Measurements from ENCODE around the gene FBXO46.

FBXO46 gene, protein sequence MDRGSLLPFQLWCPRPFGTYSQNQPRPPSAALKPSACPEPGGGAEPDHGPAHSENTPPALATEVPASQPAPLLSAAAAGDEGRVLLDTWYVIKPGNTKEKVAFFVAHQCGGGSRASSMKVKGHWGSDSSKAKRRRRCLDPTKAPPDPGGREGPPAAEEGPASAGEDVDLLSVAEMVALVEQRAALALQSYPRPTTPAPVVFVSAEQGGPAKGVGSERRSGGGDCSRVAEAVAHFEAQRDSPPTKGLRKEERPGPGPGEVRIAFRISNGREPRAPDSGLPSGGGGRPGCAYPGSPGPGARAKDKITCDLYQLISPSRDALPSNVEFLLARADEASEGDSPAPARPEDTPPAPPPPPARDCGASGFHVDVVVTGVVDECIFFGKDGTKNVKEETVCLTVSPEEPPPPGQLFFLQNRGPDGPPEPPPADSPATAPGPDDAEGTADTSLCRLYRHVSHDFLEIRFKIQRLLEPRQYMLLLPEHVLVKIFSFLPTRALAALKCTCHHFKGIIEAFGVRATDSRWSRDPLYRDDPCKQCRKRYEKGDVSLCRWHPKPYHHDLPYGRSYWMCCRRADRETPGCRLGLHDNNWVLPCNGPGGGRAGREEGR

DNA sequence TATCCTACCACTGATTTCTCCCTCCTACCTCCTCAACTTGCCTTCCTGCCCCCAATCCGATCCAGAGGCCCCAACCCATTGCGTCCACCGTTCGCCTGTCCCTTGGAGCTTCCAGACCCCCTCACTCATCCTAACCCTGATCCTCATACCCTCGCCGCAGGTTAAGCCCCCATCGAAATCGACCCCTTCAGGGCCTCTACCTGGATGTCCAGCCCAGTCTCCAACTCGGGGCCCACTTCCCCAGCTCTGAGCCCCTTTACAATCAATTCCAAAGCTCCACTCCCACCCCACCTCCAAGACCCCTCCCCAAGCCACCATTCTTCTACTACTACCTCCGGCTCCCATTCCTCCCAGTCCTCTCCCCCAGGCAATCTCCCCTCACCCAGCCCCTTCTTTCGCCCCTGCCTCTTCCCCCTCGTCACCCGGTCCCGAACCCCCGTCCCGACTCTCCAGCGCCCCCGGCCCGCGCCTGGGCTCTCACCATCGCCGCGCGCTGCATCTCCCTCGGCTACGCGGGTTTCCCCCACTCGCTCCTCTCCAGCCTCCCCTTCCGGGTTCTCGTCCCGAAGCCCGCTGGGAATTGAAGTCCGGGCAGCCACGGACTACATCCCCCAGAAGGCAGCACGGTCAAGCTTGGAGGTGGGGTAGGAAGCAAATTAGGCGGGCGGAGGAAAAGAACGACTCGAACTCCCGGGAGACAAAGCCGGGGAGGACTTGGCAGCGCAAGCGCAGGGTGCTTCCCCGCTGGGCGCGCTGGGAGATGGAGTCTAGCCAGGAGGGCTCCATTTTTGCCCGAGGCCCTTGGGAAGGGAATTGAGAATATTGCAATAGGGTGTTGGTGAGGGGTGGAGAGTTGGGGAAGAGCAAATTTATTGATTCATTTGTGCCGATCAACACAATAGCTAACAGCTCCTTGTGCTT lies at the start of gene FBXO46:
Gene FBXO46 (minus strand): TSS at position 529 of the 921 bp plus-strand sequence. CDS start 17,401 bp downstream, outside the sequence.
- peak; percentile 99 for DNase-seq (ENCODE audit: low read depth)

DNA sequence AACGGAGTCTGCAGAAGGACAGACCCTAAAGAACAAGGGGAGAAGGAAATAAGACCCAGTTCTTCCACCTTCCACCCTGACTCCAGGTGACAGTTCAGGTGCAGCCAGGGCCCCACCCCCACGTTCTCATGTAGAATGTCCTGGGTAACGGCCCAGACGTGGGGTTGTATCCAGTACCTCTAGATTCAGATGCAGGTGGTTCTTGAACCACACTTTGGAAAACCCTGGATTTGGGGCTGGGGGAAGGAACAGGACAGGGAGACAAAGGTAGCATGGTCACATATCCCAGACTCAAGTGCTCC lies 49.4 kb upstream of the FBXO46 start:
- no peak for DNase-seq (ENCODE audit: low read depth)

DNA sequence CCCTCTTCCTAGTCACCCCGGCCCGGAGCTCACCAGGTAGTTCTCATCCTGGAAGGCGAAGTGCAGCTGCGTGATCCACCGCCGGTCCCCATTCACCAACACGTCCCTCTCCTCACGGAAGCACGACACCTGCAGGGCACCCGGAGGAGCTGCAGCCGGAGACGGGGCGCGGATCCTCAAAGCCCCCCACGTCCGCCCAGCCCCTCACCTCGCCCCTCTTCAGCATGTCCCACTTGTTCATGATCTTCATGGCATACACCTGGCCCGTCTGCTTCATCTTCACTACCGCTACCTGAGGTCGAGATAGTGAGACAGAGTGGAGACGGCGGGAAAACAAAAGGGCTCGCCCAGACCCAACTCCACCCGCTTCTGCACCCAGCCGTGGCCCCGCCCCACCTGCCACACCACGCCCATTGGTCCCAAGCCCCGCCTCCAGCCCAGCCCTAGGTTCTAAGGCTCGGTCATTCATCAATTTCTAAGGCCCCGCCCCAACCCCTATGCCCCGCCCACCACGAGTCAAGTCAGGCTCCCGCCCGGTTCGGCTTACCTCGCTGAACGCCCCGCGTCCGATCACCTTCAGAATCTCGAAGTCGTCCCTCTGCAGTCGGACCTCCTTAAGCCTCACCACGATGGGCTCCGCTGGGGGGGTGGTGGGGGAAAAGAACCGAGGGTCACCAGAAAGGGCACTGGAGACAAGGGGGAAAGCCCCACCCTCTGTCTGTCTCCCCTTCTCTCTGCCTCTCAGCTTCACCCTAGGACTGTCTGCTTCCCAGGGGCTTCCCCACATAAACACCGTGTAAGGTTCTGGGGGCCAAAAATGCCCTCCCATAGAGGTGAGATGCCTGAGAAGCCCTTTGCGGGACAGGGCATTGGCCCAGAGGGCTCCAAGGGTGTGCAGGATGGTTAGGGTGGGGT lies 48.8 kb upstream of the FBXO46 start:
- peak; percentile 63 for DNase-seq (ENCODE audit: low read depth)

DNA sequence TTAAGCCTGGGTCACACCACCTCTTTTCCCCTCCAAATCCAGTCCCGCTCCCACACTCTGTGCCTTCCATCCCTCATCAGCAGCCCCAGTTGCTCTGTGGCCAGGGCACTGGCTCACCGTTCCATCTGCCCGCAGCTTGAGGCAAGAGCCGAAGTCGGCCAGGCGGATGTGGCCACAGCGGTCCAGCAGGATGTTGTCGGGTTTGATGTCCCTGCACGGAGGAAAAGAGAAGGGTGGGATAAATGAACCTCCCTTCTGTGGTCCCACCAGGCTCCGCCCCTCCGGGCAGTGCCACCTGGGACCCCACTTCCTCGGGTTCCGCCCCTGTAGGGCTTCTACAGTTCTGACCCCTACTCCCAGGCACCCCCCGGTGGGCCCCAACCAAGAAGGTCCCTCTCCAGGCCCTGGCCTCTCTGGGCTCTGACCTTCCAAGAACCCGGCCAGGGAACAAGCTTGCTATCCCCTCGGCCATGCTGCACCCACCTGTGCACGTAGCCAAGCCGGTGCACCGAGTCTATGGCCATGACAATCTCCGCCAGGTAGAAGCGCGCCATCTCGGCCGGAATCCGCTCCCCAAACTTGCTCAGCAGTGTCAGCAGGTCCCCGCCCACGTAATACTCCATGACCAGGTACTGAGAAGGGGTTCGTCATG lies 47.4 kb upstream of the FBXO46 start:
- no peak for DNase-seq (ENCODE audit: low read depth)

DNA sequence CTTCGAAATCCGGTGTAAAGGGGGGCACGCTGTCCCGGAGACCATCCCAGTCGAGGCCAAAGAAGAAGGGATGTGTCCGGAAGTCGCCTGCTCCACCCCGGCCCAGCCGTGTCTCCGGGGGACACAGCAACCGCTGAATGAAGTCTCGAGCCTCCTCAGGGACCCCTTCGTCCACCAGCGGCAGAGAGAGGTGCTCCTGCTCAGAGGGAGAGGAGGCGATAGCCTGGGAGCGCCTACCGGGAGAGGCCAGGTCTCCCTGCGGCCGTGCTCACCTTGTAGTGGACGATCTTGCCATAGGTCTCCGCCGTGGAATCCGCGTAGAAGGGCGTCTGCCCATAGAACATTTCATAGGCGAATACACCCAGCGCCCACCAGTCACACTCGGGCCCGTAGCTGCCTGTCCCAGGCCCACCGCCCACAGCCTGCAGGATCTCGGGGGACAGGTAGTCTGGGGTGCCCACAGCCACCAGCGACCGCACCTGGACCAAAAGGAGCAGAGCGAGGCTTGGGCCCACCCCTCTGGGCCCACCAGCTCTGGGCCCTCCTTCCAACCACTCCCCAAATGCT lies 46.8 kb upstream of the FBXO46 start:
- DNase-seq (ENCODE audit: low read depth), result no peak

DNA sequence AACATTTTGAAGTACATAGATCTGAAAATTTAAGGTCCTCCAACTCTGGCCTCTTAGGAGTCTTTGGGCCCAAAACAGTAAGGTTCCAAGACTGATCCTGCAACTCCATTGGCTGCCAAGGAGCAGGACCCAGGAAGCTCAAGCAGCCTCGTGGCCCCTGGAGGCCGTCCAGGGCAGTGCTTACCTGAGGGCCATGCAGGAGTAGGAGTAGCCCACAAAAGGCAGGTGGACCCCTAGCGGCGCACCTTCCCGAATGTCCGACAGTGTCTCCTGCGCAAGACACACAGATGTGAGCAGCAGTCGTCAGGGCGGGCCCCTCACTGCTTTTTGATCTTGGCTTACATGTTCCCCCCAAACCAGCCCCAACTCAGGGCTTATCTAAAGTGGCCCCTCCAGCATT lies 44.1 kb upstream of the FBXO46 start:
- DNase-seq (ENCODE audit: low read depth), result no peak

DNA sequence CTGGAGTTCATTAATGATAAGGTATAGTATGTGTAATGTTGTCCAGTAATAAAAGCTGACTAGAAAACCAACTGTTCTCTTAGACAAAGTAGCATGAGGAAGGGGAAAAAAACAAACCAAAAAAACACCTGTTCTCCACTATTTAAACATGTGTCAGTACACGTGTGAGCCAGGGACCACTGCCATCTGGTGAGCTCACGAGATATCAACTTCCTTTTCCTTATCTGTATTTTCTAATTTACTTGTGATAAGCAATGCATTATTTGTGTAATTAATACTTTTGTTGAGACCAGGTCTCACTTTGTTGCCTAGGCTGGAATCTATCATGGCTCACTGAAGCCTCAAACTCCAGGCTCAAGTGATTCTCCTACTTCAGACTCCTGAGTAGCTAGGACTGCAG lies 42.7 kb upstream of the FBXO46 start:
- DNase-seq (ENCODE audit: low read depth), result no peak

DNA sequence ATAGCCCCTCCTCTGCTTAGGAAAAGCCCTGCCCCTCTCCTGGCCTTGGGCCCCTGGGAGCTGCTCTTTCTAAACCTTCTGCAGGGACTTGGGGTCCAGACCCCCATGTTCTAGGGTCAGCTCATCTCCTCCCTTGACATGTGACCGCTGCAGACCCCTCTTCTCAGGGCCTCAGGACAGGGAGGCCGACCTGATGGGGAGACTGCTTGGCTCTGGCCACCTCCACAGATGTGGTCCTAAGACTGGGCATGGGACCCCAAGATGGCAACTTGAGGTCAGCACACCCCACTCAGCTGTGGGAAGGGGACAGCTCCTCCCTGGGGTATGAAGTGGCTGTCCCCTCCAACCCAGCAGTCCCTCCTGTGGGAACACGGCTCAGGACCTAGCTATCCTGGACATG lies 42.2 kb upstream of the FBXO46 start:
- DNase-seq (ENCODE audit: low read depth), result no peak

DNA sequence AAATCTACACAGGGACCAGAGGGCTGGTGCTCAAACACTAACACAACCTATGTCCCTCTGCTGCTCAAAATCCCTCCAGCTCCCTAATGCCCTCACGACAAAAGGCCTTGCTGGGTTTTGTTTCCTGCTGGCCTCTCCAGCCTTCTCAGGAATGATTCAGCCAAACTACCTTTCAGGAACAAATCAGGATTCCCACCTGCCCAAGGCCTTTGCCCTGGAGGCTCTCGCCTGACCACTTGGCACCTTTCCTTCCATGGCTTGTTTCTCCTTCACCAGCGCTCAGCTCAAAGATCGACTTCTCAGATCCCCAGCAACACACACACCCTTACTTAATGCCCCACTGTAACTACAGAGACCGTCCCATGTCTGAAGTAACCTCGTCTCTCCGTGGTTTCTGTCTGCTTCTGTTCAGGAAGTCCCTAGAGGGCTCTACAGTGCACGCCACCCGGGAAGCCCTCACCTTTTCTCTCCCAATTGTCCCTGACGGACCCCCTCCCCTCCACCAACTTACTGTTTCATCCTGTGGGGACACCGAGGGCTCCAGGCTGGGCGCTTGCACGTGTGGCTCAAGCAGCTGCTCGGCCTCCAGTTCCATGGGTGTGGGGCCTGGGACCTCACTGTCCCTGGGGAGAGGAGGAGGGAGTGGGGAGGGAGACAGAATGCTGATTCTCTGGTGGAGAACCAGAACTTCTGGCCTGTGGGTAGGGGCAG lies 41.6 kb upstream of the FBXO46 start:
- DNase-seq (ENCODE audit: low read depth), result no peak

DNA sequence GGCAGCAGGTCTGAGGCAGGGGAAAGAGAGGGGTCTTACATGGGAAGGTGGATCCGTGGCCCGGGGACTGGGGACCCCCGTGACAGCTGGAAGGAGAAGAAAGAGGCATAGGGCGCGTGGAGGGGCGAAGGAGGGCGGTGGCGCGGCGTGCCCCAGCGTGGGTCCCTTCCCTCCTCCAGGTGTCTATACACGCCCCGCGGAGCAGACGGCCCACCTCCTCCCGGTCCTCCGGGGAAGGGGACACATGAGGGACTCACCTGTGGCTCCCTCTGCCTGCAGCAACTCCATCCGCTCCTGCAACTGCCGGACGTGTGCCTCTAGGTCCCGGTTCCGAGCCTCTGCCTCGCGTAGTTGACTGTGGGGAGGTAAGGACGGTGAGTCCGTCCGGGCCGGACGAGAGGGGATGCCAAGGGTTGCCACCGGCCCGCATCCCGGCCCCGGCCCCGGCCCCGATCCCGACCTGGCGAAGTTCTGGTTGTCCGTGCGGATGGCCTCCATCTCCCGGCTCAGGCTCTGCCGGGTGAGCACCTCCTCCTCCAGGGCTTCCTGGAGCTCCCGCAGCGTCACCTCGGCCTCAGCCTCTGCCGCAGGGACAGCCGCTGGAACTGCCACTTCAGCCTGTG lies 40.7 kb upstream of the FBXO46 start:
- no peak for DNase-seq (ENCODE audit: low read depth)

DNA sequence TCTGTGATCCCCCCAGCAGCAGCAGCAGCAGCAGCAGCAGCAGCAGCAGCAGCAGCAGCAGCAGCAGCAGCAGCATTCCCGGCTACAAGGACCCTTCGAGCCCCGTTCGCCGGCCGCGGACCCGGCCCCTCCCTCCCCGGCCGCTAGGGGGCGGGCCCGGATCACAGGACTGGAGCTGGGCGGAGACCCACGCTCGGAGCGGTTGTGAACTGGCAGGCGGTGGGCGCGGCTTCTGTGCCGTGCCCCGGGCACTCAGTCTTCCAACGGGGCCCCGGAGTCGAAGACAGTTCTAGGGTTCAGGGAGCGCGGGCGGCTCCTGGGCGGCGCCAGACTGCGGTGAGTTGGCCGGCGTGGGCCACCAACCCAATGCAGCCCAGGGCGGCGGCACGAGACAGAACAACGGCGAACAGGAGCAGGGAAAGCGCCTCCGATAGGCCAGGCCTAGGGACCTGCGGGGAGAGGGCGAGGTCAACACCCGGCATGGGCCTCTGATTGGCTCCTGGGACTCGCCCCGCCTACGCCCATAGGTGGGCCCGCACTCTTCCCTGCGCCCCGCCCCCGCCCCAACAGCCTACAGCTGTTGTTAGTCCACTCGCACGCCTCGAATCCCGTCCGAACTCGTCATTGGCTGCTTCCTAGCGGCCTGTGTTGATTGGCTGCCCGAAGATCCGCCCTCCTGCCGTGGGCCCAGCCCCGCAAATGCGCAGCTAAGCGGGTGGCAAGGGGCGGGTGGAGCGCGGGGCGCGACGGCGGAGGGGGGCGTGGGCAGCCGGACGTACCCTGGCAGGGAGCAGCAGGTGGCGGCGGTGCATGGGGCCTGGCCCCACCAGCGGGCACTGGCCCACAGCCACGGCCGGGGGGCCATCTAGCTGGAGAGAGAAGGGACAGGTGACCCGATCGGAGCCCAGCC lies 39.8 kb upstream of the FBXO46 start:
- peak; percentile 98 for DNase-seq (ENCODE audit: low read depth)

DNA sequence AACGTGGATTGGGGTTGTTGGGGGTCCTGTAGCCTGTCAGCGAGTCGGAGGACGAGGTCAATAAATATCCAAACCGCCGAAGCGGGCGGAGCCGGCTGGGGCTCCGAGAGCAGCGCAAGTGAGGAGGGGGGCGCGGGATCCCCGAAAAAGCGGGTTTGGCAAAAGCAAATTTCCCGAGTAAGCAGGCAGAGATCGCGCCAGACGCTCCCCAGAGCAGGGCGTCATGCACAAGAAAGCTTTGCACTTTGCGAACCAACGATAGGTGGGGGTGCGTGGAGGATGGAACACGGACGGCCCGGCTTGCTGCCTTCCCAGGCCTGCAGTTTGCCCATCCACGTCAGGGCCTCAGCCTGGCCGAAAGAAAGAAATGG lies 39.1 kb upstream of the FBXO46 start:
- DNase-seq (ENCODE audit: low read depth), result no peak

DNA sequence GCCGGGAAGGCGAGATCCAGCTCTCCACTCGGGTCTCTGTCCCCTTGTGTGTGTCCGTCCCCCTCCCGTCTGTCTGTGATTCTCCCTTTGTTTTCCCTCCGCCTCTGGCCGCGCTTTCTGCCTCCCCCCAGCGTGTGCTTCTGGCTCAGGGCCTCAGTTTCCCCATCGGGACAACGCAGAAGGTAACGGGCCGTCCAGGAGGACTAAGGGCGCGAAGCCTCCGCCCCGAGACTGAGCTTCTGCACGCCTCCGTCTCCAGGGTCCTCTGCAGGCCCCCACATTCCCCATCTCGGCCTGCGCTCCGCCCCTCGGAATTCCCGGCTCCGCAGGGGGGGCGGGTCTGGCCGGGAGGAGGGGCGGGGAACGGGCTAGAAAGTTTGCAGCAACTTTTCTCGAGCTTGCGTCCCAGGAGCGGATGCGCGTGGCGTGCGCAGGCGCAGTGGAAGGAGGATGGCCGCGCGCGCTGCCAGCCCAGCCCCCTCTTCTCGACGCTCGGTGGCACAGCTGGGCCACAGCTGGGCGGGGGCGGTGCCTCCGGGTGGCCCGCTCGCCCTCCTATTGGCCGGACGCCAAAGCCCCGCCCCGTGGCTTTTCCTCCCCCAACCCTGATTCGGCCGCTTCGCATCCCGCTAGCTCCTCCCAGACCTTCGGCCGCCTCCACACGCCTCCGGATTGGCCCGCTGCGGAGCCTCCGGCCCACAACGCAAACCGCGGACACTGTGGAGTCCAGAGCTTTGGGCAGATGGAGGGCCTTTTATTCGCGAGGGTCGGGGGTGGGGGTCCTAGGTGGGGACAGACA lies 38.5 kb upstream of the FBXO46 start, which contains the start of gene SIX5:
Gene SIX5 (minus strand): TSS at position 269 of the 799 bp plus-strand sequence. CDS start 408 bp downstream, outside the sequence.
- peak; percentile 98 for DNase-seq (ENCODE audit: low read depth)

DNA sequence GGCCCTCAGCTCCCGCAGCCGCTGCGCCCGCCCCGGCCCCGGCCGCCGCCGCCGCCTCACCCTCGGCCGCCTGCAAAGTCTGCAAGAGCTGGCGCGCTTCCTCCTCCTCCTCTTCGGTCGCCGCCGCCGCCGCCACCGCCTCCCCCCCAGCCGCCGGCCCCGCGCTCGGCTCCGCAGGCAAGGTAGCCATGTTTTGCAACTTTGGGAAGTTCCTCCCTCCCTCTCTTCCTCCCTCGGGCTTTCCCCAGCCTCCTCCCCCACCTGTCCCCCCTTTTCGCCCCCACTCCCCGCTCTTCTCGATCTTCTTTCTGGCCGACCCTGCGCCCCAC lies 37.9 kb upstream of the FBXO46 start:
- DNase-seq (ENCODE audit: low read depth), result peak; percentile 61

DNA sequence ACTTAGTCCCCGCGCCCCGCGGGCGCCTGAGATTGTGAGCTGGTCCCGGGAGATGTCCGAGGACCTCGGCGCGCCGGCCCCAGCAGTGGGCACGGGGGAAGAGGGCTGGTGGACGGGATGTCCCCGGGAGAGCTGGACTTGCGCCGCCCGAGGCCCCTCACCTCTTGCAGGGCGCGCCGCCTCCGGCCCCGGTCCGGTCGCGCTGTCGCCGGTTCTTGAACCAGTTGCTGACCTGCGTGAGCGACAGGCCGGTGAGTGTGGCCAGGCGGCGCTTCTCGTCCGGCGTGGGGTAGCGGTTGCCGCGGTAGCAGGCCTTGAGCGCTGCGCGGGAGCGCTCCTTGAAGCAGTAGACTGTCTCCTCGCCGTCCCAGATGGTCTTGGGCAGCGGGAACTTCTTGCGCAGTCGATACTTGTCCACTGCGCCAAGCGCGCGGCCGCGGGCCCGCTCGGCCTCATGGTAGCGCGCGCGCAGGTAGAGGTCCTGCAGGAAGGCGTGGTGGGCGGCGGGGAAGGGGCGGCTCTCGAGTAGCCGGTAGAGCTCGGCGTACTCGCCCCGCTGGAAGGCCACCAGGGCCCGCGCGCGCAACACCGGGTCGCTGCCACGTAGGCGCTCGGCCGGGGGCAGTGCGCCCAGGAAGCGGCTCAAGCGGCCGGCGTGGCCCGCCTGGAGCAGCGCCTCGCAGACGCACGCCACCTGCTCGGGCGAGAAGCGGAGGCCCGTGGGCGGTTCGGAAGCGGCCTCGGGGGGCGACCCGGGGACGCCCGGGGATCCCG lies 37.4 kb upstream of the FBXO46 start:
- peak; percentile 64 for DNase-seq (ENCODE audit: low read depth)

DNA sequence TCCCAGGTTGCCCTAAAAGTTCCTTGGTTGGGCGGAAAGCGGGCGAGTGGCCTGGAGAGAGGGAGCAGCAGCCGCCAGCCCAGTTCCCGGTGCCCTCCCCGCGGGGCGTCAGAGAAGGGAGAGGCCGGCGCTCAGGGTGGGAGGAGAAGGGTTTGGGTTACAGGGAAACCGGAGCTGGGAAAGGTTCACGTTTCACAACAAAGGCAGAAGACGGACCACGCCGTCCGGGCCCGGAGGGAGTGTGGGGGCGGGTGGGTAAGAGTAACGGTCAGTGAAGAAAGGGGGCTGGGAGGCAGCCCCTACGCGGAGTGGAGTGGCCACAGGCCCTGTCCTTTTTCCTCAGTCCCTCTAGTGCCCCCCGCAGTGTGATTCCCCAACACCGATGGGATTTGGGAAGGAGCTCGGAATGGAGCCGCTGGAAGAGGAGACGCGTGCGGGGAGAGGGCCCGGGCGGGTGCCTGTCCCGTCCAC lies 36.7 kb upstream of the FBXO46 start:
- DNase-seq (ENCODE audit: low read depth), result peak; percentile 93

DNA sequence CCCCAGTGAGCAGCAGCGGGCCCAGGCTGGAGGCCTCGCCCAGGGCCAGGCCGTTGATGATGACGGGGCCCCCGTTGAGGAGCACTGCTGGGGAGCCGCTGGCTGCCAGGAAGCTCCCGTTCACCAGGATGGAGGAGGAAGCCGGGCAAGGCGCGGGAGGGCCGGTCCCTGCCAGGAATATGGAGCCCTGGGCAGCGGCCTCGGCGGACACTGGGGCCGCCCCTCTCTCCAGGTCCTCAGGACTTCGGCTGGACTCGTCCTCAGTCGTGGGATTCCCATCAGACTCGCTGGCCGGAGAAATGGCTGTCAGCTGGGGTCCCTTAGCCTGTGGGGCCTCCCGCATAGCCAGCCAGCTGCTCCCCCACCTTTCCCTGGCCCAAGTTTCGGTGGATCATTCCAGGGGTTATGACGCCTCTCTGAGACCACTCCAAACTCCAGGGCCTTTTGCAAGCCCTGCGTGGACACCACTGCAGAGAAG lies 36.2 kb upstream of the FBXO46 start:
- peak; percentile 50 for DNase-seq (ENCODE audit: low read depth)

Measured in EH (cell line).